Measurements from ENCODE around the gene ZNF805. TPM values are rescaled to one million over a fixed set of nuclear protein-coding genes. Genes with fewer than 3 reads are reported as not detected.

Gene ZNF805
- total and polyA plus RNA-seq, 2 donors from 2014 or later = 0.82 to 17.3 TPM

GRCh38 chr19:57267291-57267690 lies 26.9 kb downstream of the ZNF805 start:
- intact Hi-C loops (cut with DNase I) = no loop called here
- Histone ChIP-seq H3K27ac (ENCODE audit: low read depth in 2 of 2, low read length in 2 of 2) (no peak overlapping the region), H3K4me3 (ENCODE audit: low read length in 3 of 3) (no peak overlapping the region), H3K9ac (ENCODE audit: low read length in 3 of 3) (no peak overlapping the region), H3K9me3 (ENCODE audit: control insufficient read depth in 2 of 3, insufficient read depth in 1 of 3, low read length in 3 of 3) (no peaks in the 10 kb centered on the region), H3K4me1 (ENCODE audit: control insufficient read depth in 2 of 3, insufficient read depth in 2 of 3, low read depth in 1 of 3, low read length in 3 of 3) (no peaks in the 10 kb centered on the region), H3K36me3 (ENCODE audit: control insufficient read depth in 2 of 3, insufficient read depth in 3 of 3, low read length in 3 of 3) (peaks cover 0 to 2% (median 0%) of the 10 kb centered on the region in 3 donors), H3K27me3 (ENCODE audit: control insufficient read depth, insufficient read depth, low read length) (no peaks in the 10 kb centered on the region)
- FAIRE-seq (no peak), DNase-seq (peak in 3 of 5 donors; percentile 32 to 58 (median 56))
- TF ChIP-seq, protein P1, sequence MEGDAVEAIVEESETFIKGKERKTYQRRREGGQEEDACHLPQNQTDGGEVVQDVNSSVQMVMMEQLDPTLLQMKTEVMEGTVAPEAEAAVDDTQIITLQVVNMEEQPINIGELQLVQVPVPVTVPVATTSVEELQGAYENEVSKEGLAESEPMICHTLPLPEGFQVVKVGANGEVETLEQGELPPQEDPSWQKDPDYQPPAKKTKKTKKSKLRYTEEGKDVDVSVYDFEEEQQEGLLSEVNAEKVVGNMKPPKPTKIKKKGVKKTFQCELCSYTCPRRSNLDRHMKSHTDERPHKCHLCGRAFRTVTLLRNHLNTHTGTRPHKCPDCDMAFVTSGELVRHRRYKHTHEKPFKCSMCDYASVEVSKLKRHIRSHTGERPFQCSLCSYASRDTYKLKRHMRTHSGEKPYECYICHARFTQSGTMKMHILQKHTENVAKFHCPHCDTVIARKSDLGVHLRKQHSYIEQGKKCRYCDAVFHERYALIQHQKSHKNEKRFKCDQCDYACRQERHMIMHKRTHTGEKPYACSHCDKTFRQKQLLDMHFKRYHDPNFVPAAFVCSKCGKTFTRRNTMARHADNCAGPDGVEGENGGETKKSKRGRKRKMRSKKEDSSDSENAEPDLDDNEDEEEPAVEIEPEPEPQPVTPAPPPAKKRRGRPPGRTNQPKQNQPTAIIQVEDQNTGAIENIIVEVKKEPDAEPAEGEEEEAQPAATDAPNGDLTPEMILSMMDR (IDR thresholded peaks at IDR 0.05; ENCODE audit: borderline replicate concordance, extremely low read depth, insufficient read depth) = no peak

GRCh38 chr19:57269515-57270250 lies 29.3 kb downstream of the ZNF805 start:
- no peak for DNase-seq
- TF ChIP-seq, protein P1 (IDR thresholded peaks at IDR 0.05; ENCODE audit: borderline replicate concordance, extremely low read depth, insufficient read depth) = no peak
- Histone ChIP-seq H3K9me3 (ENCODE audit: control insufficient read depth in 2 of 3, insufficient read depth in 1 of 3, low read length in 3 of 3) (no peaks in the 10 kb centered on the region), H3K36me3 (ENCODE audit: control insufficient read depth in 2 of 3, insufficient read depth in 3 of 3, low read length in 3 of 3) (peaks cover 0 to 2% (median 0%) of the 10 kb centered on the region in 3 donors), H3K9ac (ENCODE audit: low read length in 3 of 3) (no peak overlapping the region), H3K27ac (ENCODE audit: low read depth in 2 of 2, low read length in 2 of 2) (no peak overlapping the region), H3K4me3 (ENCODE audit: low read length in 3 of 3) (no peak overlapping the region), H3K27me3 (ENCODE audit: control insufficient read depth, insufficient read depth, low read length) (no peaks in the 10 kb centered on the region), H3K4me1 (ENCODE audit: control insufficient read depth in 2 of 3, insufficient read depth in 2 of 3, low read depth in 1 of 3, low read length in 3 of 3) (no peaks in the 10 kb centered on the region)
- intact Hi-C loops (cut with DNase I) = no loop called here
- no peak for FAIRE-seq

DNA sequence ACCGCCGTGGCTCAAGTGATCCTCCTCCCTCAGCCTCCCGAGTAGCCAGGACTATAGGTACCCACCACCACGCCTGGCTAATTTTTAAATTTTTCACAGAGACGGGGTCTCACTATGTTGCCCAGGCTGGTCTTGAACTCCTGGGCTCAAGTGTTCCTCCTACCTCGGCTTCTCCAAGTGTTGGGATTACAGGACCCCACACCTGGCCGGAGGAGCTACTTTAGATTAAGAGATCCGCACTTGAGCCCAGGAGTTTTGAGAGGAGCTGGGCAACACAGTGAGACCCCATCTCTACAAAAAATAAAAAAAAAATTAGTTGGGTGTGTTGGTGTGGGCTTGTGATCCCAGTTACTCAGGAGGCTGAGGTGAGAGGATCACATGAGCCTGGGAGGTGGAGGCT lies 30.8 kb downstream of the ZNF805 start:
- Histone ChIP-seq H3K27me3 (ENCODE audit: control insufficient read depth, insufficient read depth, low read length) (no peaks in the 10 kb centered on the region), H3K4me3 (ENCODE audit: low read length in 3 of 3) (no peak overlapping the region), H3K9me3 (ENCODE audit: control insufficient read depth in 2 of 3, insufficient read depth in 1 of 3, low read length in 3 of 3) (no peaks in the 10 kb centered on the region), H3K36me3 (ENCODE audit: control insufficient read depth in 2 of 3, insufficient read depth in 3 of 3, low read length in 3 of 3) (peaks cover 0 to 2% (median 0%) of the 10 kb centered on the region in 3 donors), H3K9ac (ENCODE audit: low read length in 3 of 3) (no peak overlapping the region), H3K4me1 (ENCODE audit: control insufficient read depth in 2 of 3, insufficient read depth in 2 of 3, low read depth in 1 of 3, low read length in 3 of 3) (no peaks in the 10 kb centered on the region), H3K27ac (ENCODE audit: low read depth in 2 of 2, low read length in 2 of 2) (no peak overlapping the region)
- no peak for DNase-seq
- no peak for FAIRE-seq
- intact Hi-C loops (cut with DNase I) = no loop called here
- TF ChIP-seq, protein P1 (IDR thresholded peaks at IDR 0.05; ENCODE audit: borderline replicate concordance, extremely low read depth, insufficient read depth) = no peak

Measured in kidney (tissue), 14 donors.